Gastroesophageal sphincter (tissue), 4 donors: ENCODE measurements around the gene MPST. TPM values are rescaled to one million over a fixed set of nuclear protein-coding genes. Genes with fewer than 3 reads are reported as not detected.

Source experiments
- ATAC-seq: fragments of 150-250 bp; one replicate; pipeline ENCODE4 v1.9.1; 2016; ENCODE audit warnings: mild to moderate bottlenecking, moderate library complexity
- H3K27ac ChIP-seq, 4 donors: fragments of 200-600 bp; sonication (generic) in 3 of 4; 1 replicate in 3 of 4; 2 replicates in 1 of 4; pipeline ENCODE4 v1.5.1; 2016 to 2019
- H3K27me3 ChIP-seq: fragments of 200-600 bp; sonication (generic); one replicate; pipeline ENCODE4 v1.5.1; 2019
- H3K36me3 ChIP-seq, 2 donors: fragments of 200-600 bp; sonication (generic); one replicate each; pipeline ENCODE4 v1.5.1; 2019; ENCODE audit warnings: control low read depth in 1 of 2
- H3K4me1 ChIP-seq, 3 donors: fragments of 200-600 bp; sonication (generic); 1 replicate in 2 of 3; 2 replicates in 1 of 3; pipeline ENCODE4 v1.5.1; 2016 to 2019; ENCODE audit warnings: control low read depth in 2 of 3
- H3K4me3 ChIP-seq, 2 donors: fragments of 200-600 bp; sonication (generic); one replicate each; pipeline ENCODE4 v1.5.1; 2019; ENCODE audit warnings: mild to moderate bottlenecking in 1 of 2, moderate library complexity in 1 of 2
- H3K9me3 ChIP-seq, 3 donors: fragments of 200-600 bp; sonication (generic); one replicate each; pipeline ENCODE4 v1.5.1; 2017 to 2019; ENCODE audit warnings: control low read depth in 2 of 3
- CTCF ChIP-seq, 4 experiments: fragments of 200-600 bp in 2 of 4; fragments of 450-650 bp in 2 of 4; sonication (generic) in 1 of 4; IDR thresholded peaks; one replicate each; pipeline ENCODE4 v1.5.1; 2017 to 2019; ENCODE audit warnings: antibody characterized with exemption in 4 of 4, mild to moderate bottlenecking in 2 of 4, moderate library complexity in 2 of 4
- EP300 ChIP-seq: sonication (generic); formaldehyde crosslinking; IDR thresholded peaks from one replicate; pipeline ENCODE4 v1.6.1; 2017; ENCODE audit warnings: antibody characterized with exemption, mild to moderate bottlenecking
- POLR2A ChIP-seq, 2 donors: fragments of 450-650 bp; IDR thresholded peaks; one replicate each; pipeline ENCODE4 v1.6.1; 2017; ENCODE audit warnings: antibody characterized with exemption in 2 of 2, mild to moderate bottlenecking in 2 of 2, moderate library complexity in 1 of 2
- POLR2AphosphoS5 ChIP-seq: sonication (generic); formaldehyde crosslinking; IDR thresholded peaks from one replicate; pipeline ENCODE4 v1.6.1; 2017; ENCODE audit warnings: antibody characterized with exemption
- WGBS, 2 donors: methylation state at CpG; one replicate each; pipeline ENCODE4 v1.1.5; 2018; ENCODE audit warnings: low coverage in 1 of 2; 5-methylcytosine and 5-hydroxymethylcytosine counted together
- total RNA-seq, 4 donors: library from RNA; depleted of rRNA; stranded (reverse); fragments of >200 nt; gene quantifications; one replicate each; pipeline ENCODE4 v1.1.0, GENCODE V29; 2016

The MPST gene
- total RNA-seq, 4 donors from 2014 or later, result 102 to 144 (median 113) TPM

GRCh38 chr22:37054600-37055365 is 35.2 kb downstream of the MPST start:
- Histone ChIP-seq H3K4me3 (no peak overlapping the region), H3K27me3 (no peaks in the 10 kb centered on the region), H3K4me1 (peaks cover 0 to 33% (median 9%) of the 10 kb centered on the region in 3 donors), H3K27ac (no peak overlapping the region), H3K9me3 (no peaks in the 10 kb centered on the region), H3K36me3 (peaks cover 0 to 57% of the 10 kb centered on the region in 2 donors)
- TF ChIP-seq EP300 (no peak), CTCF (IDR thresholded peaks at IDR 0.05) (no peak), POLR2AphosphoS5 (no peak), POLR2A (IDR thresholded peaks at IDR 0.05) (no peak)
- no peak for ATAC-seq
- WGBS, 2 donors, result 92 to 98% methylated on average over 8 to 10 of the region's 20 CpGs

GRCh38 chr22:37056246-37056645 is 36.7 kb downstream of the MPST start:
- Histone ChIP-seq H3K27ac (no peak overlapping the region), H3K9me3 (no peaks in the 10 kb centered on the region), H3K4me3 (no peak overlapping the region), H3K27me3 (no peaks in the 10 kb centered on the region), H3K4me1 (peaks cover 0 to 29% (median 9%) of the 10 kb centered on the region in 3 donors), H3K36me3 (peaks cover 0 to 71% of the 10 kb centered on the region in 2 donors)
- TF ChIP-seq POLR2A (IDR thresholded peaks at IDR 0.05) (no peak), CTCF (IDR thresholded peaks at IDR 0.05) (no peak), POLR2AphosphoS5 (no peak), EP300 (no peak)
- WGBS, 2 donors, result 95% methylated on average over 11 of the region's 13 CpGs; no CpG with 5 or more reads in 1 of the 2 donors
- no peak for ATAC-seq

- H3K27me3 ChIP-seq, result no peaks in the 10 kb centered on the region
- peaks cover 0 to 20% (median 9%) of the 10 kb centered on the region in 3 donors for H3K4me1 ChIP-seq
- H3K27ac ChIP-seq, result no peak overlapping the region
- H3K9me3 ChIP-seq, result no peaks in the 10 kb centered on the region
- no peak for ATAC-seq
- WGBS, 2 donors, result 100% methylated on average over 1 of the region's 9 CpGs; no CpG with 5 or more reads in 1 of the 2 donors
- no peak overlapping the region for H3K4me3 ChIP-seq
- TF ChIP-seq POLR2AphosphoS5, result no peak
- no peak for TF ChIP-seq EP300
- TF ChIP-seq POLR2A (IDR thresholded peaks at IDR 0.05), result no peak
- TF ChIP-seq CTCF (IDR thresholded peaks at IDR 0.05), result no peak
- peaks cover 0 to 80% of the 10 kb centered on the region in 2 donors for H3K36me3 ChIP-seq
Measured at GRCh38 chr22:37057226-37057625, 37.7 kb downstream of the MPST start.

GRCh38 chr22:37057796-37058510 is 38.4 kb downstream of the MPST start:
- 90 to 100% methylated on average over 1 to 2 of the region's 12 CpGs for WGBS, 2 donors
- no peak overlapping the region for H3K4me3 ChIP-seq
- H3K9me3 ChIP-seq, result no peaks in the 10 kb centered on the region
- H3K36me3 ChIP-seq, result peaks cover 0 to 80% of the 10 kb centered on the region in 2 donors
- no peak for ATAC-seq
- no peak overlapping the region for H3K27ac ChIP-seq
- TF ChIP-seq POLR2A (IDR thresholded peaks at IDR 0.05) (no peak), POLR2AphosphoS5 (no peak), EP300 (no peak), CTCF (IDR thresholded peaks at IDR 0.05) (no peak)
- H3K27me3 ChIP-seq, result no peaks in the 10 kb centered on the region
- H3K4me1 ChIP-seq, result peaks cover 0 to 13% (median 4%) of the 10 kb centered on the region in 3 donors
